Tibial nerve (tissue), 4 donors: ENCODE data around the gene GLIPR2. TPM values are rescaled to one million over a fixed set of nuclear protein-coding genes. Genes with fewer than 3 reads are reported as not detected.
A peak's percentile ranks its signal among the peaks of the same experiment; 100 is the strongest.

Experiments
- DNase-seq, 2 donors: peaks; one replicate each; pipeline ENCODE4 v3.0.0-alpha.2; 2019; ENCODE audit warnings: low spot score in 2 of 2
- H3K27ac ChIP-seq, 4 donors: fragments of 200-600 bp; sonication (generic) in 3 of 4; one replicate each; pipeline ENCODE4 v1.5.1; 2017 to 2019; ENCODE audit warnings: mild to moderate bottlenecking in 1 of 4
- H3K27me3 ChIP-seq, 2 donors: fragments of 200-600 bp; sonication (generic) in 1 of 2; one replicate each; pipeline versions ENCODE4 v1.5.1 to v1.6.0; 2017 to 2019
- H3K36me3 ChIP-seq, 3 donors: fragments of 200-600 bp; sonication (generic); one replicate each; pipeline ENCODE4 v1.5.1; 2018 to 2019
- H3K4me1 ChIP-seq, 4 donors: fragments of 200-600 bp; sonication (generic) in 3 of 4; one replicate each; pipeline ENCODE4 v1.5.1; 2017 to 2019
- H3K4me3 ChIP-seq, 4 donors: fragments of 200-600 bp; sonication (generic) in 3 of 4; one replicate each; pipeline ENCODE4 v1.5.1; 2017 to 2019; ENCODE audit warnings: mild to moderate bottlenecking in 1 of 4, moderate library complexity in 1 of 4
- H3K9me3 ChIP-seq, 4 donors: fragments of 200-600 bp; sonication (generic) in 3 of 4; one replicate each; pipeline ENCODE4 v1.5.1; 2017 to 2019
- EP300 ChIP-seq, 2 donors: sonication (generic); formaldehyde crosslinking; IDR thresholded peaks; one replicate each; pipeline ENCODE4 v1.6.1; 2017; ENCODE audit warnings: antibody characterized with exemption in 2 of 2, mild to moderate bottlenecking in 1 of 2
- POLR2A ChIP-seq, 2 donors: fragments of 450-650 bp; IDR thresholded peaks; one replicate each; pipeline ENCODE4 v1.6.1; 2017; ENCODE audit warnings: antibody characterized with exemption in 2 of 2, mild to moderate bottlenecking in 2 of 2, moderate library complexity in 2 of 2
- WGBS, 2 donors: methylation state at CpG; one replicate each; pipeline ENCODE4 v1.1.5; 2018; 5-methylcytosine and 5-hydroxymethylcytosine counted together
- total RNA-seq, 4 donors: library from RNA; depleted of rRNA; stranded (reverse); fragments of >200 nt; gene quantifications; one replicate each; pipeline ENCODE4 v1.1.0, GENCODE V29; 2016
- TF ChIP-seq, protein P1 (sequence below), 5 experiments: fragments of 200-600 bp in 3 of 5; fragments of 450-650 bp in 2 of 5; sonication (generic) in 3 of 5; IDR thresholded peaks; one replicate each; pipeline ENCODE4 v1.5.1; 2016 to 2019; ENCODE audit warnings: antibody characterized with exemption in 5 of 5, mild to moderate bottlenecking in 3 of 5, moderate library complexity in 2 of 5

Gene GLIPR2
- total RNA-seq, 4 donors from 2014 or later: 18.1 to 26.4 (median 25.6) TPM

- Histone ChIP-seq H3K27me3 (no peaks in the 10 kb centered on the region), H3K27ac (peak overlapping the region in 3 of 4 donors; percentile 90 to 96 (median 90)), H3K9me3 (no peaks in the 10 kb centered on the region), H3K4me3 (peak overlapping the region; percentile 58 to 97 (median 83)), H3K4me1 (peaks cover 0 to 49% (median 26%) of the 10 kb centered on the region in 4 donors), H3K36me3 (no peaks in the 10 kb centered on the region)
- 1% methylated on average over 7 of the region's 7 CpGs for WGBS, 2 donors
- TF ChIP-seq POLR2A (IDR thresholded peaks at IDR 0.05) (no peak), EP300 (IDR thresholded peaks at IDR 0.05) (no peak)
- TF ChIP-seq, protein P1, sequence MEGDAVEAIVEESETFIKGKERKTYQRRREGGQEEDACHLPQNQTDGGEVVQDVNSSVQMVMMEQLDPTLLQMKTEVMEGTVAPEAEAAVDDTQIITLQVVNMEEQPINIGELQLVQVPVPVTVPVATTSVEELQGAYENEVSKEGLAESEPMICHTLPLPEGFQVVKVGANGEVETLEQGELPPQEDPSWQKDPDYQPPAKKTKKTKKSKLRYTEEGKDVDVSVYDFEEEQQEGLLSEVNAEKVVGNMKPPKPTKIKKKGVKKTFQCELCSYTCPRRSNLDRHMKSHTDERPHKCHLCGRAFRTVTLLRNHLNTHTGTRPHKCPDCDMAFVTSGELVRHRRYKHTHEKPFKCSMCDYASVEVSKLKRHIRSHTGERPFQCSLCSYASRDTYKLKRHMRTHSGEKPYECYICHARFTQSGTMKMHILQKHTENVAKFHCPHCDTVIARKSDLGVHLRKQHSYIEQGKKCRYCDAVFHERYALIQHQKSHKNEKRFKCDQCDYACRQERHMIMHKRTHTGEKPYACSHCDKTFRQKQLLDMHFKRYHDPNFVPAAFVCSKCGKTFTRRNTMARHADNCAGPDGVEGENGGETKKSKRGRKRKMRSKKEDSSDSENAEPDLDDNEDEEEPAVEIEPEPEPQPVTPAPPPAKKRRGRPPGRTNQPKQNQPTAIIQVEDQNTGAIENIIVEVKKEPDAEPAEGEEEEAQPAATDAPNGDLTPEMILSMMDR (IDR thresholded peaks at IDR 0.05): no peak
- DNase-seq: no peak
Measured at GRCh38 chr9:36191686-36192085, 55.2 kb downstream of the GLIPR2 start.

GRCh38 chr9:36192196-36192595 is 55.7 kb downstream of the GLIPR2 start:
- Histone ChIP-seq H3K36me3 (peaks cover 0 to under 1% (median 0%) of the 10 kb centered on the region in 3 donors), H3K27ac (peak overlapping the region in 1 of 4 donors; percentile 96), H3K4me1 (peaks cover 0 to 51% (median 26%) of the 10 kb centered on the region in 4 donors), H3K9me3 (no peaks in the 10 kb centered on the region), H3K27me3 (no peaks in the 10 kb centered on the region), H3K4me3 (peak overlapping the region in 3 of 4 donors; percentile 77 to 97 (median 89))
- 65 to 79% methylated on average over 4 of the region's 4 CpGs for WGBS, 2 donors
- TF ChIP-seq EP300 (IDR thresholded peaks at IDR 0.05): no peak
- TF ChIP-seq, protein P1 (IDR thresholded peaks at IDR 0.05): no peak
- no peak for TF ChIP-seq POLR2A (IDR thresholded peaks at IDR 0.05)
- no peak for DNase-seq

DNA sequence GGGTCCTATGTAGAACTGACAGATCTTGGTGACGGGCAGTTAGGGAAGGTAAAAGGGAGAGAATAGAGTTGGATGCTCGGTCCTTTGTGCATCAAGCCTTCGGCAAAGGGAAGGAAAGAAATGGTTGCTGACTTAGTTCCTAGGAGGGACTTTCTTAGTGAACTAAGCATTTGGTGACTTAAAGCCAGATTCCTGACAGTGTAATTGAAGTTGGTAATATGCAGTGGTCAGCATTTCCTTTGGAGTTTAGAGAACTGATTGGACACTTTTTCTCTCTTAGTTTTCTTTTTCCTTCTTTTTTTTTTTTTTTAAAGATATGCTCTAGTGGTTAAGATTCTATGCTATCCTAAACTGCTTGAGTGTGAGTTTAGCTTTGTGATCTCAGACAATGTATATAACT is 56.5 kb downstream of the GLIPR2 start:
- H3K27me3 ChIP-seq: no peaks in the 10 kb centered on the region
- WGBS, 2 donors: 71 to 73% methylated on average over 3 of the region's 3 CpGs
- H3K4me1 ChIP-seq: peaks cover 0 to 57% (median 26%) of the 10 kb centered on the region in 4 donors

DNA sequence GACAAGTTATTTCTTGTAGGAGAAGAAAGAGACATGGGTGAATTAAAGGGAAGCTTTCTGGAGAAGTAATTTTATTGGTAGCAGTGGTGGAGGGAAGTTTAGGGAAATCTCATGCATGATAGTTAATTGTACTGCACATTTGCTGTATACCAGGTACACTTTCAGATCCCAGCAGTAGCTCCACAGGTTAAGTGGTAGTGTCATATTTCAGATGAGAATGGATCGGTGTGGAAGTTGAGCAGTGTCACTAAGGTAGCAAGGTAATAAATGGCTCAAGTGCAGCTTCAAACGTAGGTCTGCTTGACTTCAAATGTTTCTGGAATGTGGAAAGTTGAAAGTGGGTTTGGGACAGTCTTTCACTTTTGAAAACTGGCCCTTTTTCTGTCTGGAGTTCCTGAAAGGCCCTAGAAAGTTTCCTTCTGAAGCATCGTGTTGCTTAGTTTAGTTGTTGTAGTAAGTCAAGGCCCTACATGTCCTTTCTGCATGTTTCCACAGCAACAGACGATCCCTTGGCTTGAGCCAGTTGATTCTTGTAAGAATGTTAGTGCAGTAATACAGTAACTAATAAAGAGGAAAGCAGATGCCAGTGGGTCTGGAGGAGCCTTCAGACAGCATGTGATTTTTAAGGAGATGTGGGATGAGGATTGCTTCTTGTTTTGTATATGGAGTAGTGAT is 57.9 kb downstream of the GLIPR2 start:
- Histone ChIP-seq H3K36me3 (peaks cover 0 to 21% (median 0%) of the 10 kb centered on the region in 3 donors), H3K27ac (no peak overlapping the region), H3K27me3 (no peaks in the 10 kb centered on the region), H3K9me3 (no peaks in the 10 kb centered on the region), H3K4me1 (peaks cover 0 to 57% (median 26%) of the 10 kb centered on the region in 4 donors), H3K4me3 (no peak overlapping the region)
- DNase-seq: no peak
- no peak for TF ChIP-seq EP300 (IDR thresholded peaks at IDR 0.05)
- no peak for TF ChIP-seq POLR2A (IDR thresholded peaks at IDR 0.05)
- TF ChIP-seq, protein P1 (IDR thresholded peaks at IDR 0.05): no peak
- 38 to 39% methylated on average over 4 of the region's 4 CpGs for WGBS, 2 donors

More for the DNA sequence above, 56.5 kb downstream of the GLIPR2 start:
- TF ChIP-seq, protein P1 (IDR thresholded peaks at IDR 0.05): no peak
- TF ChIP-seq EP300 (IDR thresholded peaks at IDR 0.05): no peak
- no peak for TF ChIP-seq POLR2A (IDR thresholded peaks at IDR 0.05)
- DNase-seq: no peak
- Histone ChIP-seq H3K9me3 (no peaks in the 10 kb centered on the region), H3K27ac (no peak overlapping the region), H3K36me3 (peaks cover 0 to 6% (median 0%) of the 10 kb centered on the region in 3 donors), H3K4me3 (peak overlapping the region in 2 of 4 donors; percentile 14 to 89)

DNA sequence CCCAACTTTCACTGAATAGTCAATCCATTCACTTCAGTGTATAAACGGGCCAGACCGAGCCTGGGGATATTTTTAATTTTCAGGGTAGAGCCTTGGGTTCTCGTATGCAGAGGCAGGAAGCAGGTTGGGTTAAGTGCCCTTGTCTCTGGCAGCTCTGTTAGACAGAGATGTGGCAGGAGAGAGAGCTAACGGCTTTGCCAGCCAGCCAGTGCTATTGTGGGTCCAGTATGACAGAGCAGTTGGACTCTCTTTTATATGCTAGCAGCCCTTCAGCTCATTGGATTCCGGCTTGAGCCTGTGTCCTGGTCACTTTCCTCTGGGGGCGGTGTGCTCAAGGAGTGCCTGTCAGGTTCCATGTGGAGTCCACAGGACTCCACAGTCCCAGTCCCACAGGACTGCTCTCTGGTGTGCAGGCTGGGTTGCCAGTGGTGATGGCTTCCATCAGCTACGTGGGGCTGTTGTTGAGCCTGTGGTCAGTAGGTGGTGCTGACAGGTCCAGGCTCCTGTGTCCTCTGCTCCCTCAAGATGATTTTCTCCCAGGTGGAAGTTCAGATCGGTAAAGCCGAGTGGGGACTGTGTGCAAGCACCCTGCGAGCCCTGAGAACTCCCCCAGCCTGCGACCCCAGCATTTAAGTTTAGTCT is 68.5 kb downstream of the GLIPR2 start:
- H3K9me3 ChIP-seq: no peaks in the 10 kb centered on the region
- DNase-seq: no peak
- peaks cover 7 to 98% (median 35%) of the 10 kb centered on the region in 3 donors for H3K36me3 ChIP-seq
- peaks cover 0 to 29% (median 9%) of the 10 kb centered on the region in 4 donors for H3K4me1 ChIP-seq
- no peak overlapping the region for H3K27ac ChIP-seq
- H3K4me3 ChIP-seq: no peak overlapping the region
- no peaks in the 10 kb centered on the region for H3K27me3 ChIP-seq
- 87 to 89% methylated on average over 10 to 11 of the region's 11 CpGs for WGBS, 2 donors
- TF ChIP-seq, protein P1 (IDR thresholded peaks at IDR 0.05): no peak
